ENCODE data around the gene DSCAML1. TPM values are rescaled to one million over a fixed set of nuclear protein-coding genes. Genes with fewer than 3 reads are reported as not detected.

Gene DSCAML1
- total and polyA plus RNA-seq, 10 of the 15 experiments (the other 5 are each of a cell fraction or from before 2014, with no cell fraction given) = 0.03 to 0.18 (median 0.06) TPM; not detected in 1

- no peaks in the 10 kb centered on the region for H3K27me3 ChIP-seq (replicated peaks in 1 of 2; ENCODE audit: control insufficient read depth in 2 of 2, insufficient read depth in 2 of 2, low read length in 1 of 2)
- H3K36me3 ChIP-seq (ENCODE audit: control insufficient read depth in 2 of 2, insufficient read depth in 2 of 2, low read length in 1 of 2) = no peaks in the 10 kb centered on the region
- no peak overlapping the region for H3K9ac ChIP-seq (ENCODE audit: control insufficient read depth, insufficient read depth, low read length)
- no peaks in the 10 kb centered on the region for H3K9me3 ChIP-seq (replicated peaks; ENCODE audit: control insufficient read depth, insufficient read depth, low read length)
- H4K20me1 ChIP-seq (ENCODE audit: control insufficient read depth, insufficient read depth) = no peaks in the 10 kb centered on the region
- ChIA-PET CTCF (interaction anchor here (0.8 to 16.0 kb wide), 9 partner anchors 9 to 225 kb away, joined by 3 to 503 read pairs (median 10); no protein-coding TSS in a partner anchor), POLR2A (interaction anchor here (0.8 to 1.8 kb wide), 6 partner anchors 11 to 224 kb away, joined by 3 to 15 read pairs (median 3); partner anchors contain the start of gene TMPRSS13), SMC1A (ENCODE audit: uncharacterized antibody, unreplicated experiment) (interaction anchor here (0.5 to 9.6 kb wide), 11 partner anchors 11 to 225 kb away, joined by 3 to 98 read pairs (median 5); no protein-coding TSS in a partner anchor), RAD21 (ENCODE audit: unreplicated experiment) (interaction anchor here (0.8 to 22.6 kb wide), 9 partner anchors 12 to 224 kb away, joined by 3 to 393 read pairs (median 5); no protein-coding TSS in a partner anchor)
- FAIRE-seq (no peak), ATAC-seq (peak; percentile 92), DNase-seq (ENCODE audit: low read depth, low spot score) (no peak)
- in situ Hi-C loops (cut with MboI) (no loop called here), intact Hi-C loops (cut with micrococcal nuclease; ENCODE audit: unreplicated experiment) (no loop called here)
- H3K79me2 ChIP-seq (ENCODE audit: control insufficient read depth, insufficient read depth, low read length) = no peaks in the 10 kb centered on the region
- no peak overlapping the region for H3K4me3 ChIP-seq
- H3K27ac ChIP-seq (ENCODE audit: control insufficient read depth, insufficient read depth) = no peak overlapping the region; the same call in 1 of the 2 replicates
- BruUV-seq (replicated peaks) = no TSS peak
- peaks cover 14% of the 10 kb centered on the region for H3K4me1 ChIP-seq (ENCODE audit: control insufficient read depth, insufficient read depth, low read length)
- H3K4me2 ChIP-seq (ENCODE audit: control insufficient read depth, insufficient read depth) = peak overlapping the region; percentile 20; the same call in 1 of the 2 replicates
- 3% methylated on average over 16 of the region's 16 CpGs for WGBS (ENCODE audit: insufficient coverage, insufficient replicate concordance, low lambda C conversion rate, missing lambda C conversion rate)
- H2AFZ ChIP-seq (ENCODE audit: control insufficient read depth, low read depth, low read length) = no peak overlapping the region
- no peak for TF ChIP-seq TAF1 (IDR thresholded peaks at IDR 0.05; ENCODE audit: borderline replicate concordance, low read depth, low read length)
- TF ChIP-seq SRF (IDR thresholded peaks at IDR 0.05; ENCODE audit: low read depth in 2 of 2, low read length in 2 of 2) = no peak
- TF ChIP-seq CHD2 (IDR thresholded peaks at IDR 0.05; ENCODE audit: borderline replicate concordance, low read depth, low read length) = peak; percentile 48; the same call in 1 of the 2 replicates
- TF ChIP-seq SMARCA5 (IDR thresholded peaks at IDR 0.05) = peak; percentile 62; the same call in 1 of the 2 replicates
- peak; percentile 51 for TF ChIP-seq PAX5 (IDR thresholded peaks at IDR 0.05; ENCODE audit: borderline replicate concordance, low read depth, low read length)
- no peak for TF ChIP-seq HCFC1 (IDR thresholded peaks at IDR 0.05; ENCODE audit: low read length)
- TF ChIP-seq ZBTB33 (IDR thresholded peaks at IDR 0.05) = no peak
- no peak for TF ChIP-seq STAT1 (conservative IDR thresholded peaks at IDR 0.05)
- TF ChIP-seq ZNF274 (IDR thresholded peaks at IDR 0.05; ENCODE audit: insufficient read depth, insufficient read length) = no peak
- no peak for TF ChIP-seq SP1 (IDR thresholded peaks at IDR 0.05; ENCODE audit: low read depth, low read length)
- TF ChIP-seq RUNX3 (IDR thresholded peaks at IDR 0.05; ENCODE audit: low read length) = peak; percentile 71
- TF ChIP-seq SREBF2 (IDR thresholded peaks at IDR 0.05; ENCODE audit: low read length) = no peak
- TF ChIP-seq CEBPB (IDR thresholded peaks at IDR 0.05; ENCODE audit: borderline replicate concordance in 1 of 2, low read depth in 2 of 2, low read length in 2 of 2) = no peak
- TF ChIP-seq YBX1 (IDR thresholded peaks at IDR 0.05) = no peak
- TF ChIP-seq SREBF1 (IDR thresholded peaks at IDR 0.05; ENCODE audit: low read length) = no peak
- no peak for TF ChIP-seq MTA3 (IDR thresholded peaks at IDR 0.05; ENCODE audit: borderline replicate concordance, low read length)
- peak; percentile 52; the same call in 1 of the 2 replicates for TF ChIP-seq TCF12 (IDR thresholded peaks at IDR 0.05; ENCODE audit: low read depth, low read length)
- no peak for TF ChIP-seq PAX8 (IDR thresholded peaks at IDR 0.05)
- no peak for TF ChIP-seq NFXL1 (IDR thresholded peaks at IDR 0.05; ENCODE audit: borderline replicate concordance)
- peak; percentile 88 for TF ChIP-seq ATF7 (IDR thresholded peaks at IDR 0.05; ENCODE audit: low read depth)
- TF ChIP-seq CBX3 (IDR thresholded peaks at IDR 0.05; ENCODE audit: borderline replicate concordance, low read depth) = no peak
- TF ChIP-seq E2F4 (IDR thresholded peaks at IDR 0.05; ENCODE audit: low read depth, low read length) = no peak
- no peak for TF ChIP-seq IRF5 (IDR thresholded peaks at IDR 0.05; ENCODE audit: borderline replicate concordance)
Observed at GRCh38 chr11:117828611-117829368, 31.8 kb upstream of the DSCAML1 start.

Data from GM12878 (cell line).